Measurements from ENCODE around the gene FGGY.
"Not testable (repeated sequence)": the region's sequence is repeated elsewhere in the genome, so short reads cannot be mapped to it uniquely, and the experiment has no call there.

FGGY gene

DNA sequence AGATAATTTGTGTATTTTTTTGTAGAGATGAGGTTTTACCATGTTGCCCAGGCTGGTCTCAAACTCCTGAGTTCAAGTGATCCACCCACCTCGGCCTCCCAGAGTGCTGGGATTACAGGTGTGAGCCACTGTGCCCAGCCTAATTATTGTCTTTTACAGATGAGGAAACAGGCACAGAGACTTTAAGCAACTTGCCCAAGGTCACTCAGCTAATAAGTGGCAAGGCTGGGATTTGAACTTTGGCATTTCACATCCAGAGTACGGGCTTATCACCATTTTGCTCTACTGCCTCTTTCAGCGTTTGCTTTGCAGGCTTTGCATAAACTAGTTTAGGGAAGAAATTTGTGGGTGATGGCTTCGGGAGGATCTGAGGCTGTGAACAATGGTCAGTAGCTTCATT lies 57.3 kb downstream of the FGGY start:
- not testable (repeated sequence) for DNase-seq

GRCh38 chr1:59354709-59355337 lies 57.9 kb downstream of the FGGY start:
- no peak for DNase-seq

- no peak for DNase-seq
Measured at GRCh38 chr1:59355361-59355760, 58.5 kb downstream of the FGGY start.

DNA sequence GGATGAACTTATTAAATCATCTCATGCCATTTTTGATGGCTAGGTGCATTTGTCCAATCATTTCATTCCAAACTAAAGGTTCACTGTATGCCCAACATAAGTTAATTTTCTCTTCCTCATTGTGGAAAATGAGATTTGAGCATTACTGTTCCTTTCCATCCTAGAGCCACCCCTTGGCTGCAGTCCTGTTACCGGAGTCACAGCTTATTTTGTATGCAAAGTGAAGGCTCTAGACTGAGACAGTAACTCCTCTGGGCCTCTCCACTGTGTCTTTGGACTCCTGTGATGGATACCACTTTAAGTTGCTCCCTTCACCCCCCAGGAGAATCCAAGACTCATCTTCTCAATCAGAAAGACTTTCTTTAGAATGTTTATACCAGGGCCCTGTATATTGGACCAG lies 59.7 kb downstream of the FGGY start:
- DNase-seq, result no peak

- no peak for DNase-seq
Measured at GRCh38 chr1:59357645-59358320, 60.9 kb downstream of the FGGY start.

DNA sequence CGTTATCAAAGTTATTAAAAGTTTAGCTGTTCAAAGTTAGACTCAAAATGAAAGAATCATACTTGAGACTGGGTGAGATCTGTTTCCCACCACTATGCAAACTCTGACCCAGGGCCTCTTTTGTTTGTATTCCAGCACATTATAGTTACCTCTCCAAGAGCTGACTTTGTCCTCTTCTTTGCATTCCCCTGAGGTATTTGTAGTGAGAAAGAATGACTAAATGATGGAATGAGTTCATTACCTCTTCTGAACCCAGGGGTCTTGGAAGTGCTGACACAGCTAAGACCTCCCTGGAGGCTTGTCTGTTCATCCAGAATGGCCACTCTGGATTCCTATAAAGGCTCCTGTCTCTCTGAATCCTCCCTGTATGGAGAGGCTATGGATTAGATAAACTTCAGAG lies 62.4 kb downstream of the FGGY start:
- no peak for DNase-seq

- DNase-seq, result no peak
Measured at GRCh38 chr1:59360170-59360569, 63.3 kb downstream of the FGGY start.

DNA sequence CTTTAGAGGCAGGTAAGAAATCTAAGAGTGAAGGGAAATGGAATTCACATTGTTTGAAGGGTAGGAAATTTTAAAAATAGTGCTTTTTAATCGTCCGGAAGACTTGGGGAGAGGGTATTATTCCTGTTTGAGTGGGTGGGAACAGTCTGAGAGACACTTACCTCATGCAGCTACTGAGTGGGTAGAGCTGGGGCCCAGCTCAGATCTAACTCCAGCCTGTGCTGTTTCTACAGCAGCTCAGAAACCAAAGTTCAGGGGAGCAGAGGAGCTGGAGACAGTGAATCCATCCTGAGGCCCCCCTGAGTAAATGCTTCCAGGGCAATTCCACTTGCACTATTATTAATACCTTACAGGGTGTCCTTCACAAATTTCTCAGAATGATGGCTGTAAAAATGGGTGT lies 63.8 kb downstream of the FGGY start:
- DNase-seq, result no peak

DNA sequence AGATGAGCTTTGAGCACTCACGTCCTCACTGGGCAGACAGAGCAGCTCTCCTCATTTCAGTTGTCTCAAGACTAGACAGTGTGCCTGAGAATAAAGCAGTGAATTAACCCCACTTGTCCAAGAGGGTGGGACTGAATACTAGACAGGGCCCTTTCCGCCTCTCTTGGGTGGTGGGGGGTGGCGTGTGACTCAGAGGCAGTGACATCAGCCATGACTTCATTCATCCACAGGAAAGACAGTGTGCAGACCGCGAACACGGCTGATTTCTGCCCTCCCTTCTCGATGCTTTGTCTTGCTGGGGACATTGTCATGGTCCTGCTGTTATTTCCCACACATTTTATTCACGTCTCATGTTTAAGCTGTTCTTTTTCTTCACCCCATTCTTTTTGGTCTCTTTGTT lies 64.9 kb downstream of the FGGY start:
- DNase-seq, result no peak

- DNase-seq, result no peak
Measured at GRCh38 chr1:59364037-59364436, 67.1 kb downstream of the FGGY start.

DNA sequence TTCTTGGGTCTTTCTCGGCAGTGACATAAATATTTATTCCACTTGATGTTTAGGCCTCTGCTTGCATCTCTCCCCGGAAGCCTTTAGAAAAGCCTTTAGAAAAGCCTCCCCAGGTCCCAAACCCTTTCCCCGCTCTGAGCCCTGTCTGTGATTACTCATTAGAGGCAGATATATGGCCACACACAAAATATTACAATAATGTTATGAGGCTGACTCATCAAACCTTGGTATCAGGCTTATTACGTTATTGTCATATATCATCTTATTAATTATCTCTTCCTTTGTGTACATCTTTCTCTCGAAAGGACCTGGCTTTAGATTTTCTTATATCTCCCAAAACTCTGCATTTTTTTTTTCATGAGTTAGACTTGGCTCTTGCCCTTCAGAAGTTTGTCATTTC lies 69.5 kb downstream of the FGGY start:
- DNase-seq, result no peak

- DNase-seq, result no peak
Measured at GRCh38 chr1:59367301-59368007, 70.6 kb downstream of the FGGY start.

GRCh38 chr1:59368008-59368670 lies 71.2 kb downstream of the FGGY start:
- no peak for DNase-seq

- DNase-seq, result no peak
Measured at GRCh38 chr1:59375321-59376220, 78.7 kb downstream of the FGGY start.

GRCh38 chr1:59377350-59377904 lies 80.5 kb downstream of the FGGY start:
- no peak for DNase-seq

DNA sequence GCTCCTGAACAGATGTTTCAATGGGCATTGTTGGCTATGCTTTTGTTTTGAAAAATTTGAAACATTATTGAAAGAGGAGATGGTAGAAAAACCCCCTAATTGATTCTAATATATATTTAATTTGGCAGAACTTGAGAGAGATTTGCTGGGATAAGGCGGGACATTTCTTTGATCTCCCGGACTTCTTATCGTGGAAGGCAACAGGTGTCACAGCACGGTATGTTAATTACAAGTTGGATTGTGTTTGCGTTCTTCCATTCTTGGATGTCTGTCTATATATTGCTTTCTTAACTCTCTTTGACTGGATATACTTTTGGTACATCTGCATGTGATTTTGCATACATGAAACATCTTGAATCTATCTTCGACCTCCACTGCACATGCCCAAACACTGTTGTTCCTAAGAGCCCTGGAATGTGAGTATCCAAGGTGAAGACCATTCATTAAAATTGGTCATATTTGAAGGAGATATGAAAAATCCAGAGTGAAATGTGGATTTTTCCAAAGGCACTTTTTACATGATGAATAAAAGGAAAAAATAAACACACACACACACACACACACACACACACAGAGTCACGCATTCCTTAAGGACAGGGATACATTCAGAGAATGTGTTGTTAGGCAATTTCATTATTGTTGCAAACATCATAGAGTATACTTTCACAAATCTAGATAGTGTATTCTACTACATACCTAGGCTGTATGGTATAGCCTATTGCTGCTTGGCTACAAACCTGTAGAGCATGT lies 81.9 kb downstream of the FGGY start:
- DNase-seq, result no peak

GRCh38 chr1:59379371-59379728 lies 82.5 kb downstream of the FGGY start:
- no peak for DNase-seq

DNA sequence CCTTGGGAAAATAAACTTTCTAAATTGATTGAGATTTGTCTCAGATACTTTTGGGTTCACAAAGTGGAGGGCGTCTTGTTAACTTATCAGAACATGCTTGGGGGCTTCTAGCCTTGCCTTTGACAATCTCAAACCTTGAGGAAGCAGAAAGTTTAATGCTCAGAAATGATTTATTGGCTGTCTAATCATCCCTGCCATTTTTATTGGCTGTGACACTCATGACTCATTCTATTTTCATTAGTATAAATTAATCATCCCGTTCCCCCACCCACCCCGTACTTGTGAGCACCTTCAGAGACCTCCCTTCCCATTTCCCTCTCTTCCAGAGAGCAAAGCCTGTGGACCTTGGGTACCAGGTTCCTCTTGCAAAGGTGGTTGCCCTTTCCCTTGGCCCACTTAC lies 87.1 kb downstream of the FGGY start:
- no peak for DNase-seq

DNA sequence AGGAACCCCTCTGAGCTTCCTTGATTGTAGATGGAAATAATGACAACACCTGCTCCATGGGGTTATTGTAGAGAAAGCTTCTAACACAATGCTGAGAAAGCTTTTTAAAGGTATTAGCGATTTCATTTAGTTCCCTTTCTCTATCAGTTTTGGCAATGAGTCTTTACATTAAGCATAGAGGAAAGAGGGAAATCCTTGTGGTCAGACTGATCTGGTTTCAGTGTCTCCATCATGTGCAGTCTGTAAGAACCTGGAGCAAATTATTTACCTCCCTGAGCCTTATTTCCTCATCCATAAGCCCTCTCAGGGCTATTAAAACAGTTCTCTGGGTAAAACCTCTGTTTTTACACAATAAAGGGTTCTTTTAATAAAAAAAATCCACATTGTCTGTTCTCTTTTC lies 87.5 kb downstream of the FGGY start:
- DNase-seq, result no peak

DNA sequence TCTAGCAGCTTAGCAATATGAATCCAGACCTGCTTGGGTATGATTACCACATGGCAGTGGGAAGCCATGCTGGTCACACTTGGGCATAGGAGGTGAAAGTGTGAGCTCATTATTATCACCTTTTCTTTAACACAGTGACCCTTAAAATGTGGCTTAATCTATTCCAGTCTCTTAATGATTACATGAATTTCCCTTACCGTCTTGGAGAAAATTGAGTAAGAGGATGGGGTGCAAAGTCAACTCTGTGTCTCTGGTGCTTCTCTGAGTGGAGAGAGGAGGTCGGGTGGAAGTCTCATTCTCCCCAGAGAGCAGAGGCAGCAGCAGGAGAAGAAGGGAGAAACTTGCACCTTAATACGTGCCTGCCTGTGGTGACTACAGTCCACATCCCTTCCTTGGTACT lies 91.3 kb downstream of the FGGY start:
- DNase-seq, result no peak

GRCh38 chr1:59389847-59390246 lies 93.0 kb downstream of the FGGY start:
- DNase-seq, result no peak

DNA sequence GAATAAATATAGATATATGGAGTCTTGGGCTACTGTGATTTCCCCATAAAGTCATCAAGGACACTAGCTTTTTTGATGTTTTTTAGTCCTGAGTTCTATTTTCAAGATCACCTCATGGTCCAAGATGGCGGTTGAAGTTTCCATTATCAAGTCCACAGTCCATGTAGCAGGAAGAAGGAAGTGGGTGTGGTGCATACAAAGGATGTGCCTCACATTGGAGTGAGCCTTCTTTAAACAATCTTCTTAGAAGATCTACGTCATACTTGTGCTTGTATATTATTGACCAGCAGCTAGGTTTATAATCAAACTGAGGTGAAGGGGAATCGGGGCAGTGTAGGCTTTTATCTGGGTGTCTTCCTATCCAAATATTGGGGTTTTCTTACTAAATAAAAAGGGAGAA lies 93.4 kb downstream of the FGGY start:
- no peak for DNase-seq

All from DMS79 treated with DMSO at 0.1 percent for 48 hours (cell line).